ENCODE data around the gene PPP2R5E. TPM values are rescaled to one million over a fixed set of nuclear protein-coding genes. Genes with fewer than 3 reads are reported as not detected.

Gene PPP2R5E
- polyA plus RNA-seq, 3 donors = 39.7 to 42.0 (median 42.0) TPM

Other genes with a start within 250 kb of the PPP2R5E start
- not detected for gene GPHB5, start 224.4 kb downstream of the PPP2R5E start, polyA plus RNA-seq (ENCODE audit: insufficient read length in 3 of 3)
- gene WDR89, start 98.5 kb upstream of the PPP2R5E start, polyA plus RNA-seq (ENCODE audit: insufficient read length in 3 of 3) = 10 to 100 TPM; 24.6 to 28.3 (median 24.8) TPM
- 10 to 100 TPM; 29.4 to 32.5 (median 31.8) TPM for gene SGPP1, start 184.7 kb upstream of the PPP2R5E start, polyA plus RNA-seq (ENCODE audit: insufficient read length in 3 of 3)

Data from right renal cortex interstitium (tissue), 3 donors.